ENCODE measurements around the gene POLR3K.
"Not testable (repeated sequence)": the region's sequence is repeated elsewhere in the genome, so short reads cannot be mapped to it uniquely, and the experiment has no call there.

Gene POLR3K

DNA sequence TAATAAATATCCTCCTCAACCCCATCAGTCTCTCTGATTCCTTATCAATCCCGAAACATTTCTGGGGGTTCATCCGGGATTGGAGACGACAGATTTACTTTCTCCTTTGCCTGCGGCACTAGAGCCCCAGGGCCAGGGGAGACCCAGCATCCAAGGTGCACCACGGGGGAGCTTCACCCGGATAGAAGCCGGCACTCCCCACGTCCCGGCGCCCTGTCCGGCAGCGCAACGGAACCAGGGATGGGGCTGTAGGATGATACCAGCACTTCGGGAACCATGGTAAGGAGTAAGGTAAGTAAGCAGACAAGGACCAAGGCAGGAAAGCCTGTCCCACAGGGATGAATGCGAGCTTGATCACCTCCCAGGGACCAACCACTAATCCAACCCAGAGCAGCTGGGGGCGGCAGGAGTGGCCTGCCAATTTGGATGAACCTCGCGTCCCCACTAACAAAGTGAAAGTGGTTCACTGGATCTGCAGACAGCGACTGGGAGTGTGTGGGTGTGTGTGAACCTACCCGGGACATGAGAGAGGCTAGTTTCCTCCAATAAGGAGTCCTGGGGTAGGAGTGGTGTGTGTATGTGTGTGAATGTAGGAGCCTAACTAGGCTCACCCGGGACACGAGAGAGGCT, 11.9 kb downstream of the POLR3K start:
- Histone ChIP-seq H3K27me3 (ENCODE audit: control insufficient read depth in 1 of 2, insufficient read depth in 2 of 2, low read length in 2 of 2) (no peaks in the 10 kb centered on the region), H3K4me1 (ENCODE audit: control insufficient read depth, insufficient read depth, low read length) (no peaks in the 10 kb centered on the region), H3K36me3 (ENCODE audit: control insufficient read depth in 2 of 2, insufficient read depth in 2 of 2, low read length in 2 of 2) (peaks cover 7 to 15% of the 10 kb centered on the region in 2 donors), H3K4me3 (ENCODE audit: low read length in 2 of 2) (no peak overlapping the region), H3K27ac (ENCODE audit: low read length) (no peak overlapping the region), H3K9me3 (ENCODE audit: control insufficient read depth in 2 of 2, low read length in 2 of 2) (no peaks in the 10 kb centered on the region), H3K9ac (ENCODE audit: low read length in 2 of 2) (no peak overlapping the region)

- no peaks in the 10 kb centered on the region for H3K27me3 ChIP-seq (ENCODE audit: control insufficient read depth in 1 of 2, insufficient read depth in 2 of 2, low read length in 2 of 2)
- H3K27ac ChIP-seq (ENCODE audit: low read length) = no peak overlapping the region
- H3K36me3 ChIP-seq (ENCODE audit: control insufficient read depth in 2 of 2, insufficient read depth in 2 of 2, low read length in 2 of 2) = peaks cover 0 to 6% of the 10 kb centered on the region in 2 donors
- H3K4me3 ChIP-seq (ENCODE audit: low read length in 2 of 2) = no peak overlapping the region
- H3K9ac ChIP-seq (ENCODE audit: low read length in 2 of 2) = no peak overlapping the region
- H3K4me1 ChIP-seq (ENCODE audit: control insufficient read depth, insufficient read depth, low read length) = no peaks in the 10 kb centered on the region
- H3K9me3 ChIP-seq (ENCODE audit: control insufficient read depth in 2 of 2, low read length in 2 of 2) = no peaks in the 10 kb centered on the region
Measured at GRCh38 chr16:38941-39892, 14.2 kb downstream of the POLR3K start.

DNA sequence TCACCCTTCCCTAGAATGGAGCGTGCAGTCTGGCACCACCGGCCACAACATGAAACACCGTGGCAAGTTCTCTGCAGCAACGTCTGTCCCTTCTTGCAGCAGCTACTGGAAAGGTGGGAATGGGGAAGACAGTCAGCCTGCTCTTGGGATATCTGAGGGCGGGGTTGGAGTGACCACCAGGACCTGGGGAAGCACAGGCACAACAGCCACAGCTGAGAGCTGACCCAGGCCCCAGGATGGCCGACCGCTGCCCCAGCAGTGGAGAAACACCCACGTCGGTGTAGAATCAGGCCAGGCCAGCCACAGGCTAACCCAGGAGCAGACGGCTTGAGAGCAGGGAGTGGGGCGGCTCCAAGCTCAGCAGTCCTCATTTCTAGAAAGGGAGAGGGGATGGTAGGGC, 15.2 kb downstream of the POLR3K start:
- H3K9me3 ChIP-seq (ENCODE audit: control insufficient read depth in 2 of 2, low read length in 2 of 2); H3K36me3 ChIP-seq (ENCODE audit: control insufficient read depth in 2 of 2, insufficient read depth in 2 of 2, low read length in 2 of 2); H3K27ac ChIP-seq (ENCODE audit: low read length); H3K9ac ChIP-seq (ENCODE audit: low read length in 2 of 2); H3K4me3 ChIP-seq (ENCODE audit: low read length in 2 of 2); H3K4me1 ChIP-seq (ENCODE audit: control insufficient read depth, insufficient read depth, low read length); H3K27me3 ChIP-seq (ENCODE audit: control insufficient read depth in 1 of 2, insufficient read depth in 2 of 2, low read length in 2 of 2): not testable (repeated sequence)

- Histone ChIP-seq H3K9ac (ENCODE audit: low read length in 2 of 2) (no peak overlapping the region), H3K27me3 (ENCODE audit: control insufficient read depth in 1 of 2, insufficient read depth in 2 of 2, low read length in 2 of 2) (no peaks in the 10 kb centered on the region), H3K9me3 (ENCODE audit: control insufficient read depth in 2 of 2, low read length in 2 of 2) (no peaks in the 10 kb centered on the region), H3K4me1 (ENCODE audit: control insufficient read depth, insufficient read depth, low read length) (no peaks in the 10 kb centered on the region), H3K4me3 (ENCODE audit: low read length in 2 of 2) (no peak overlapping the region), H3K27ac (ENCODE audit: low read length) (no peak overlapping the region), H3K36me3 (ENCODE audit: control insufficient read depth in 2 of 2, insufficient read depth in 2 of 2, low read length in 2 of 2) (no peaks in the 10 kb centered on the region)
Measured at GRCh38 chr16:37511-37910, 15.9 kb downstream of the POLR3K start.

DNA sequence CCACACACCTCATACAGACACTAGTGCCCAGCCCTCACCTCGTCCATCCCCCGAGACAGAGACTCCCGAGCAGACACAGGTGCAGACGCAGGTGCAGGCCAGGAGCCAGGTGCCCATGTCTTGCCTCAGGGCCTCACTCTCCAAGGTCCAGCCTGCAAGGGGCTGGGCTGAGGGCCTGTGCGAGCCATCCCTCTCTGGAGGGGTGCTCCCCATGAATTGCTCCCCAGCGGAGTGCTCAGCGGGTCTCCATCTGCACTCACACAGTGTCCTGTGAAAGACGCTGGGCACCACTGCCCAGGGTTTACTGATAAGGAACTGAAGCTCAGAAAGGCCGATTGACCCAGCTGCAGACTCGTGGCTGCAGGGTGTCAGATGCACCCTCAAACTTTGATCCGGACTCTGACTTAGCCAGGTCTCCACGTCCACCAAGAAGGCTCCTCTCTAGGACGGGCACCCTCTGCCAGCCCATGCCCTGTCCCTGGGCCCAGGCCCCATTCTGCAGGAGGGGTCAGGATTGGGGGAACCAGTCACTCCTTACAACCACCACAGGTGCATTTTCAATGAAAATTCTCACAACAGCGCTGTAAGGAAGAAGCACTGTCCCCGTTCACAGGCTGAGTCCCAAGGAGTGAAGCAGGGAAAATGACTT, 16.9 kb downstream of the POLR3K start:
- Histone ChIP-seq H3K9me3 (ENCODE audit: control insufficient read depth in 2 of 2, low read length in 2 of 2) (no peaks in the 10 kb centered on the region), H3K27me3 (ENCODE audit: control insufficient read depth in 1 of 2, insufficient read depth in 2 of 2, low read length in 2 of 2) (no peaks in the 10 kb centered on the region), H3K27ac (ENCODE audit: low read length) (no peak overlapping the region), H3K4me3 (ENCODE audit: low read length in 2 of 2) (no peak overlapping the region), H3K36me3 (ENCODE audit: control insufficient read depth in 2 of 2, insufficient read depth in 2 of 2, low read length in 2 of 2) (no peaks in the 10 kb centered on the region), H3K9ac (ENCODE audit: low read length in 2 of 2) (no peak overlapping the region), H3K4me1 (ENCODE audit: control insufficient read depth, insufficient read depth, low read length) (no peaks in the 10 kb centered on the region)

DNA sequence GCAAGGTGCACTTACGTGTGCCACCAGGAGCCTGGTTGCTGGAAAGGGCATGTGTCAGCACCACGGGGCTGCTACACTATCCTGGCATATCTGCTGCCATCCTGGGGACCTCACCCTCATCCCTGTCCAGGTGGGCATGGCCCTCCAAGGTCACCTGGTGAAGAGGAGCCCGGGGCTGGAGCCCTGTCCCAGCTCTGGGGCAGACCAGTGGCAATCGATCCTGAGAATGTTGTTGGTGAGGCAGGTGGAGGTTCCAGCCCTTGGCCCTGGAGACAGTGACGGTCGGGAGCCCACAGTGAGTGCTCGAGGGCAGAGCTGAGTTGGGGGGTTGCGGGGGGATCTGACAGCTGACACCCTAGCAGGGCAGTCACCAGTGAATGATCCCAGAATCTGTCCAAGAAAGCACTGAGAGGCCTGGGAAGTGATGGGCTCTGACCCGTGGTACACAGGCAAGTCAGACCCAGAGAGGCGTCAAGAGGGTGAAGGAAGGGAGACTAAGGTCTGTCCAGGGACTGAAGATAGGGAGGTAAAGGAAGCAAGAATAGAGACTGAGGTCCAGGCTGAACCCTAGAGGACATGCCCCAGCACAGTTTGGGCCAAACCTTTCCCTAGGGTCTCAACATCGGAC, 17.6 kb downstream of the POLR3K start:
- Histone ChIP-seq H3K9me3 (ENCODE audit: control insufficient read depth in 2 of 2, low read length in 2 of 2) (no peaks in the 10 kb centered on the region), H3K4me3 (ENCODE audit: low read length in 2 of 2) (no peak overlapping the region), H3K36me3 (ENCODE audit: control insufficient read depth in 2 of 2, insufficient read depth in 2 of 2, low read length in 2 of 2) (no peaks in the 10 kb centered on the region), H3K27ac (ENCODE audit: low read length) (no peak overlapping the region), H3K27me3 (ENCODE audit: control insufficient read depth in 1 of 2, insufficient read depth in 2 of 2, low read length in 2 of 2) (no peaks in the 10 kb centered on the region), H3K4me1 (ENCODE audit: control insufficient read depth, insufficient read depth, low read length) (no peaks in the 10 kb centered on the region), H3K9ac (ENCODE audit: low read length in 2 of 2) (no peak overlapping the region)

- no peak overlapping the region for H3K9ac ChIP-seq (ENCODE audit: low read length in 2 of 2)
- no peak overlapping the region for H3K4me3 ChIP-seq (ENCODE audit: low read length in 2 of 2)
- H3K36me3 ChIP-seq (ENCODE audit: control insufficient read depth in 2 of 2, insufficient read depth in 2 of 2, low read length in 2 of 2) = no peaks in the 10 kb centered on the region
- no peak overlapping the region for H3K27ac ChIP-seq (ENCODE audit: low read length)
- no peaks in the 10 kb centered on the region for H3K9me3 ChIP-seq (ENCODE audit: control insufficient read depth in 2 of 2, low read length in 2 of 2)
- no peaks in the 10 kb centered on the region for H3K27me3 ChIP-seq (ENCODE audit: control insufficient read depth in 1 of 2, insufficient read depth in 2 of 2, low read length in 2 of 2)
- H3K4me1 ChIP-seq (ENCODE audit: control insufficient read depth, insufficient read depth, low read length) = no peaks in the 10 kb centered on the region
Measured at GRCh38 chr16:35011-35677, 18.3 kb downstream of the POLR3K start.

- Histone ChIP-seq H3K27ac (ENCODE audit: low read length) (no peak overlapping the region), H3K9ac (ENCODE audit: low read length in 2 of 2) (no peak overlapping the region)
Measured at GRCh38 chr16:34648-34987, 18.8 kb downstream of the POLR3K start.

DNA sequence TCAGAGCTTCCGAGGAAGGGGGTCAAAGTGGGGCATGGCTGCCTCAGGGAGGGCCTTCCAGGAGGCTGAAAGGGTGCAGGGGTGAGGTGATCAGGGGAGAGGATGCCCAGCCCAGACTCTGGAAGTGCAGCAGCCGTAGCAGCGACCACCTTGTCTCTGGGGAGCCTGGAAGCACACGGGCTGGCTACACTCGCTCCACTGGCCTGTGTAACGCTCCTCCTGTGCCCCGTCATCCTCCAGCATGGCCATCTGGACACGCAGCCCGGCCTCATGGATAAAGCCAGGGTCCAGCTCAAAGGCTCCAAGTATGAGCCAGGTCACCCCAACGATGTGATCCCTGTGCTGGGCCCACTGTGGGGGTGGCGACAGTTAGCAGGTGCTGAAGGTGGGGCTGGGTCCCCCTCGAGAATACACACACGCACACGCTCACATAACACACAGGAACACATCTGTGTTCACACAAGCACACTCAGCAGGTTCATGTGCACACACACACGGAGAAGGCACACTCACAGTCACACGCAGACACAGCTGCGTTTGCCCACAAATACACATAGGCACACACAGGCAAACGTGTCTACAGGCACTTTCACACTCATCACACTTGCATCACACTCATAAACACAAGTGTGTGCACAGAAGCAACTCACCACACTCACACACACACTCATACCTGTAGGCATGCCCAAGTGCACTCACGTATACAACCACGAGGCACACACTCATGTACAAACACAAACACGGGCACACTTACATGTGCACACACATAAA, 19.3 kb downstream of the POLR3K start:
- H3K27ac ChIP-seq (ENCODE audit: low read length) = no peak overlapping the region
- H3K4me3 ChIP-seq (ENCODE audit: low read length in 2 of 2) = no peak overlapping the region
- no peaks in the 10 kb centered on the region for H3K4me1 ChIP-seq (ENCODE audit: control insufficient read depth, insufficient read depth, low read length)
- H3K27me3 ChIP-seq (ENCODE audit: control insufficient read depth in 1 of 2, insufficient read depth in 2 of 2, low read length in 2 of 2) = no peaks in the 10 kb centered on the region
- H3K36me3 ChIP-seq (ENCODE audit: control insufficient read depth in 2 of 2, insufficient read depth in 2 of 2, low read length in 2 of 2) = no peaks in the 10 kb centered on the region
- no peak overlapping the region for H3K9ac ChIP-seq (ENCODE audit: low read length in 2 of 2)
- no peaks in the 10 kb centered on the region for H3K9me3 ChIP-seq (ENCODE audit: control insufficient read depth in 2 of 2, low read length in 2 of 2)

More at GRCh38 chr16:34648-34987, 18.8 kb downstream of the POLR3K start:
- H3K4me3 ChIP-seq (ENCODE audit: low read length in 2 of 2) = no peak overlapping the region
- H3K27me3 ChIP-seq (ENCODE audit: control insufficient read depth in 1 of 2, insufficient read depth in 2 of 2, low read length in 2 of 2) = no peaks in the 10 kb centered on the region
- H3K4me1 ChIP-seq (ENCODE audit: control insufficient read depth, insufficient read depth, low read length) = no peaks in the 10 kb centered on the region
- no peaks in the 10 kb centered on the region for H3K9me3 ChIP-seq (ENCODE audit: control insufficient read depth in 2 of 2, low read length in 2 of 2)
- no peaks in the 10 kb centered on the region for H3K36me3 ChIP-seq (ENCODE audit: control insufficient read depth in 2 of 2, insufficient read depth in 2 of 2, low read length in 2 of 2)
